Measurements from ENCODE around the gene THAP4. TPM values are rescaled to one million over a fixed set of nuclear protein-coding genes. Genes with fewer than 3 reads are reported as not detected.

THAP4 gene
- total RNA-seq, 2 donors from 2014 or later, result 27.2 to 31.1 TPM

GRCh38 chr2:241673797-241674725, 37.1 kb upstream of the THAP4 start:
- Histone ChIP-seq H3K9me3 (no peaks in the 10 kb centered on the region), H3K4me3 (no peak overlapping the region), H3K27me3 (replicated peaks; ENCODE audit: insufficient read depth) (no peaks in the 10 kb centered on the region), H3K27ac (peak overlapping the region; percentile 6 to 57), H3K36me3 (peaks cover 42% of the 10 kb centered on the region), H3K4me1 (ENCODE audit: control insufficient read depth in 1 of 2, low read depth in 2 of 2) (peaks cover 2 to 12% of the 10 kb centered on the region in 2 donors)
- no peak for ATAC-seq (ENCODE audit: insufficient number of reproducible peaks, low FRiP score, low read depth)
- peak; percentile 12 for TF ChIP-seq CTCF (IDR thresholded peaks at IDR 0.05)
- DNase-seq (ENCODE audit: low spot score), result no peak

GRCh38 chr2:241673189-241673663, 36.3 kb upstream of the THAP4 start:
- DNase-seq (ENCODE audit: low spot score) (no peak), ATAC-seq (ENCODE audit: insufficient number of reproducible peaks, low FRiP score, low read depth) (no peak)
- no peak for TF ChIP-seq CTCF (IDR thresholded peaks at IDR 0.05)
- Histone ChIP-seq H3K27me3 (replicated peaks; ENCODE audit: insufficient read depth) (no peaks in the 10 kb centered on the region), H3K9me3 (no peaks in the 10 kb centered on the region), H3K27ac (peak overlapping the region in 1 of 2 donors; percentile 57), H3K36me3 (peaks cover 49% of the 10 kb centered on the region), H3K4me3 (no peak overlapping the region), H3K4me1 (ENCODE audit: control insufficient read depth in 1 of 2, low read depth in 2 of 2) (peaks cover 2 to 12% of the 10 kb centered on the region in 2 donors)

- Histone ChIP-seq H3K4me1 (ENCODE audit: control insufficient read depth in 1 of 2, low read depth in 2 of 2) (peaks cover 2 to 12% of the 10 kb centered on the region in 2 donors), H3K27ac (no peak overlapping the region), H3K36me3 (peaks cover 51% of the 10 kb centered on the region), H3K4me3 (no peak overlapping the region), H3K9me3 (no peaks in the 10 kb centered on the region), H3K27me3 (replicated peaks; ENCODE audit: insufficient read depth) (no peaks in the 10 kb centered on the region)
- no peak for ATAC-seq (ENCODE audit: insufficient number of reproducible peaks, low FRiP score, low read depth)
- no peak for DNase-seq (ENCODE audit: low spot score)
- no peak for TF ChIP-seq CTCF (IDR thresholded peaks at IDR 0.05)
These were observed 35.6 kb upstream of the THAP4 start for GRCh38 chr2:241672243-241673188.

DNA sequence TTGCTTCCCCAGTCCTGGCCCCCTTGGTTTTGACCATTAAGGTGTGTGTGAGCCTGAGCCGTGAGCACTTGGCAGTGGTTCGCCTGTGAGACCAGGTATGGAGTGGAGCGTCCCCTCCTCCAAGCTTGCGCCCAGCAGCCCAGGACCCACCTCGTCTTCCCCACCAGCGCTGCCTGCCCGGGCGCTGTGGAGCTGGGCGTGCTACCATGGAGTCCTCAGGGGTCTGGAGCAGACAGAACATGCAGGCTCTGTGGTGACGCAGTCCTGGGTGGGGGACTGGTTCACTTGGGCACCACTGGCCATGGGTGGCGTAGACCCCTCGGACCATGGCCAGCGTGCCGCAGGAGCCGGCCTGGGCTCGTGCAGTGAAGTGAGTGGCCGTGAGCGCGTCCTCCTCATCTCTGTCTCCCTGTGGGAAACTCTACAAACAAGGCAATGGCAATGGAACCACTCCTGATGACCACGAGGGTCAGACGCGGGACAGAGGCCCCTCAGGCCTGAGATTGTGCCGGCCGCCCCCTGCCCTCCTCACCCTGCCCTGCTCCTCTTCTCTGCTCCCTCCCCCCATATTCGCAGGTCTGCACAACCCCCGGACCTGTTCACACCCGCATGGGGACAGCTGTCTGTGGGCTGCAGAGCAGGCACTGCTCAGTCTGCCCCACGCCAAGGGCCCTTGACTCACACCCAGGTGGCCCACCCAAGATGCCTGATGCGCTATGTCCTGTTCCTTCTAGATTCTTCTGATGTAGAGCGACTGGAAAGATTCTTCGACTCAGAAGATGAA, 34.7 kb upstream of the THAP4 start:
- Histone ChIP-seq H3K4me1 (ENCODE audit: control insufficient read depth in 1 of 2, low read depth in 2 of 2) (peaks cover 2 to 12% of the 10 kb centered on the region in 2 donors), H3K27me3 (replicated peaks; ENCODE audit: insufficient read depth) (no peaks in the 10 kb centered on the region), H3K27ac (no peak overlapping the region), H3K36me3 (peaks cover 60% of the 10 kb centered on the region), H3K9me3 (no peaks in the 10 kb centered on the region), H3K4me3 (no peak overlapping the region)
- DNase-seq (ENCODE audit: low spot score) (no peak), ATAC-seq (ENCODE audit: insufficient number of reproducible peaks, low FRiP score, low read depth) (no peak)
- TF ChIP-seq CTCF (IDR thresholded peaks at IDR 0.05), result no peak

Data from thoracic aorta (tissue), 2 donors.